Non-pigmented ciliary epithelial cell (primary cell): Measurements from ENCODE around the gene CPSF4.

Experiments
- DNase-seq: peaks from one replicate; pipeline ENCODE4 v3.0.0-alpha.2; 2010; ENCODE audit warnings: low read depth

Gene CPSF4

DNA sequence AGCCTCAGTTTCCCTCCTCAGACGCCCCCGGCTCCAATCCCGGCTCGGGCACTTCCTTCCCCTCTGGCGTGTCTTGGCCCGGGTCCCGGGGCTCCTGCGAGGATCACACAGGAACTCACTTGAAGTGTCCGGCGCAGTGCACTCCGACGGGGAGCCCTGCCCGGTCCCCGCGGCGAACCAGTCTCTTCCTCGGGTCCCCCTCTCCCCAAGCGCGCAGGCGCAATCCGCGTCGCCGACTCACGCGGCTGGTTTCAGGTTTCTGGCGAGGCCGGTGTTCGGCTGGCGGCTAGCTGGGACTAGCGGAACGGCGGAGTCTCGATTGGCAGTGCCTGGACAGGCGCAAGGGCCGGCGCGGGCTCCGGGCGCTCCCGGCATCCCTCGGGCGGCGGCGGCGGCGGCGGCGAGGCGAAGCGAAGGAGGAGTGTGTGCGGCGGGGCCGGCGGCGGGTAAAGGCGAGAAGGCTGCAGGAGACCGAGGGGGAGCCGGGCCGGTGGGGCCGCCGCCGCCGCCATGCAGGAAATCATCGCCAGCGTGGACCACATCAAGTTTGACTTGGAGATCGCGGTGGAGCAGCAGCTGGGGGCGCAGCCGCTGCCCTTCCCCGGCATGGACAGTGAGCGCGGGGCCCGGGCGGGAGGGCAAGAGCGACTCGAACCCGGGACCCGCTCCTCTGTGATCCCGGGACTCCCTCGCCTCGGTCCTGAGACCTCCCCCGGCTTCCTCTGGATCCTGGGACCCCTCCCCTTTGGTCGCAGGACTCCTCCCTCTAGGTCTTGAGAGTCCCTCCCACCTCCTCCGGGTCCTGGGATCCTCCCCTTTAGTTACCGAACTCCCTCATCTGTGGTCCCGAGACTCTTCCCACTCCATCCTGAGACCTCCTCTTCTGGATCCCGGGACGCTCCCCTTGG is at the start of gene CPSF4, which contains the start of gene PTCD1:
CPSF4 (plus strand) TSS at position 371 of the 908 bp plus-strand sequence; CDS start at position 511, 140 bp downstream.
PTCD1 (minus strand) TSS at position 226 of the 908 bp plus-strand sequence. CDS start 3,556 bp downstream, outside the sequence.
- peak; percentile 73 for DNase-seq

DNA sequence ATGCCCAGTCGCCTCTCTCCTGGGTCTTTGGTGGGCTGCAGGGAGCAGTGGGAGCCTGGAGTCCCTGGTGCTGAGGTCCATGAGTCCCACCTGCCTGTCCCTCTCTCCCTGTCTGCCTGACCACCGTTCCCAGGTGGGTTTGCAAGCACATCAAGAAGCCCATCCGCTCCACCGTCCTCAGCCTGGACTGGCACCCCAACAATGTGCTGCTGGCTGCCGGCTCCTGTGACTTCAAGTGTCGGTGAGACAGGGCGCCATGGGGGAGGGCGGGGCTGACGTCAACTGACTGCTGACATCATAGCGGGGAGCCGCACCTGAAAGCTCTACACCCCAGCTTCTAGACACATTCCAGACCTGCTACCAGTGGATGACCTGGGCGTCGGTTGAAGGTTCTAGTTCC is 49.0 kb upstream of the CPSF4 start:
- DNase-seq = no peak

GRCh38 chr7:99390941-99391602 is 47.7 kb upstream of the CPSF4 start:
- no peak for DNase-seq

DNA sequence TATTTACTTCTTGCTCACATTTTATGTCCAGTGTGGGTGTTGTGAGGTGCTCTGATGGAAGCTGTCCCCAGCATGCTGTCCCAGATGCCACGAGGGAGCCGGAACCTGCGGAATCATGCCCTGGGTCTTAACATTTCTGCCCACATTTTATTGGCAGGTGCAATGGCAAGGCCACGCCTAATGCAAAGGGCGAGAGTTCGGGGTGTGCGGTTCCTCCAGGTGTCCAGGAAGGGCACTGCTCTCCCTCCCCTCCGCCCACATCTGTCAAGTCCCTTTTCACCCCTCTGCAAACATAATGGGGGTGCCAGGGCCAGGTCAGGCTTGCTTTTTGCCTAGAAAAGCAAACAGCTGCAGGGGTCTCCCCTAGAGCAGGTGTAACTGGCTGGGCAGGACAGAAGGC is 46.7 kb upstream of the CPSF4 start:
- no peak for DNase-seq

DNA sequence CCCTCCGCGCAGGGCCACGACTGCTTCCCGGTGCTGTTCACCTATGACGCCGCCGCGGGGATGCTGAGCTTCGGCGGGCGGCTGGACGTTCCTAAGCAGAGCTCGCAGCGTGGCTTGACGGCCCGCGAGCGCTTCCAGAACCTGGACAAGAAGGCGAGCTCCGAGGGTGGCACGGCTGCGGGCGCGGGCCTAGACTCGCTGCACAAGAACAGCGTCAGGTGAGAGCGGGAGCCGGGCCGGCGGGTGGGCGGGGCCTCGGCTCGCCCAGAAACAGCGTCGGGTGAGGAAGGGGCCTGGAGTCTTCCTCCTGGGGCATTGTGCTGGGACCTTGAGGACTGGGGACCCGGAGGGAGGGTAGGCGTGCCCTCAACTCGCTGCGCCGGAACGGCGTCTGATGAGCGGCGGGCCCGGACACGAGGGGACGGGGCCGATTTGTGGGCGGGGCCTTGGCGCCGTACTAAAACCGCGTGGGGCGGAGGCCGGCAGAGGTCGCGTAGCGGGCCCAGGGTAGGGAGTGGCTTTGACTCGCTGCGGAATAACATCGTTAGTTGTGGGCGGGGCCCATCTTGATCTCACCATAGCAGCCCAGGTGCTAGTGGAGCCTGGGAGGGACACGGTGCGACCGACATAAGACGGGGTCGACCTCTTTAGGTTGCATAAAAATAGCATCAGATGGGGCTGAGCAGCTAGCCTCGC is 45.9 kb upstream of the CPSF4 start:
- no peak for DNase-seq

- no peak for DNase-seq
These were observed 45.2 kb upstream of the CPSF4 start for GRCh38 chr7:99393355-99394187.

- no peak for DNase-seq
These were observed 44.6 kb upstream of the CPSF4 start for GRCh38 chr7:99394188-99394502.

GRCh38 chr7:99395616-99396327 is 43.0 kb upstream of the CPSF4 start:
- DNase-seq = no peak

DNA sequence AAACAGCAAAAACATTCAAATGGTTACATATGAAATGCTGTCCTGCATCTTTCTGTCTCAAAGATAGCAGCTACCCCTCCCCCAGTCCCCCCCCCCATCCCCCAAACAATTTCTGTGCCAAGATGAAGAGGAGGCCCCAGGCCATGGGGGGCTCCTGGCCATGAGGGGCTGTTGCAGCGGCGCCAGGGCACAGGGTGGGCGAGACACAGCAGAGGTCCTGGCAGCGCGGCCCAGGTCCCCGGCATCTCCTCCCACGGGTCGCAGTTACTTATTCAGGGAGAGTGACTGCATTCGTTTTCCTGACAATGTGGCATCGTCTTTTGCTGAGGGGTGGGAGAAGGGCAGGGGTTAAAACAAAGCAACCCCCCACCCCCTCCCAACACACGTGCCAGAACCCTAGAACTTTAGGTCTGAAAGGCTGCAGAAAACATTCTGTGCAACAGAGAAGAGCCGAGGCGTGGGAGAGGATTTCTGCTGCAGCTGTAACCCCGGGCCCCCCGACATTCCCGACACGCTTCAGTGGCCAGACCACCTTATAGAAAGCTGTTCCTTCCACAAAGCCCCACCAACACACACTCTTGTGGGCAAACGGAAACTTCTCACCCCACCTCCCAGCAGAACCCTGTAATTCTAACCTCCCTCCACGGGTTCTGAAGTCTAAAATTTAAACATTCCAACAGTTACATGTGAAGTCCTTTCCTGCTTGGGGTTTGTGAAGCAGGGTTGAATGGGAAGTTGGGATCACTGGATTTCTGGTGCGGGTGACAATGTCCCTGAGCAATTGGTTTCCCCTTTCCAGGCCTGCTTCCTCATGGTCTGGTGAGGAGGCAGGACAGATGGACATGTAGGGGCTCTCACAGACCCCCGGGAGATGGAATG is 42.1 kb upstream of the CPSF4 start:
- no peak for DNase-seq

DNA sequence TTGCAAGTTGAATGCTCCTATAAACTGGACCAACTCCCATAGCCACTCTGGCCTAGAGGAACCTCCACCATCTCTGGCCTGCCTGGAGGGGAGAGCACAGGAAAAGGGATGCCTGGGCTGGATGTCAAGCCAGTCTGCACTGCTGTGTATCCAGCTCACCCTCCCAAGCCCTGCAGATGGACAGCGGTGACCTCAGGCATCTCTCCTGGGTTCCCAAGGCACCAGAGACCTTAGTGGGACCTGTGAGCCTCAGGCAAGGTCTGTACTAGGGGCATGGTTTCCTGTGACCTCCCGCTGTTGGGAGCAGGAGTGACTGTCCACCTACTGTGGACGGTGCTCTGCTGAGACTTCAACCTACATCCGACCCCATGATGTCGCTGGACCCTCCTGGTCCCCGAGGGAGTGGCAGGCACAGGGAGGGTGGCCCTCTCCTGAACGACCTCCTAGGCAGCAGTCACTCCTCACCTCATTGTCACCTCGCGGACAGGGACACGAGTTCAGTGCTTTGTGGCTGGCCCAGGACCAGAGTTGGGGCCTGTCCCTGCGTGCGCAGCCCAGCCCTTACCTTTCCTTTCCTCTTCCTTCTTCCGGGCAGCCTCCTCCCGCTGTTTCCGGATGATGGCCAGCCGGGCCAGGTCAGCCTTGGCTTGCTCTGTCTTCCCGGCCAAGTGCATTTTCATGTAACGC is 41.3 kb upstream of the CPSF4 start:
- DNase-seq = no peak

DNA sequence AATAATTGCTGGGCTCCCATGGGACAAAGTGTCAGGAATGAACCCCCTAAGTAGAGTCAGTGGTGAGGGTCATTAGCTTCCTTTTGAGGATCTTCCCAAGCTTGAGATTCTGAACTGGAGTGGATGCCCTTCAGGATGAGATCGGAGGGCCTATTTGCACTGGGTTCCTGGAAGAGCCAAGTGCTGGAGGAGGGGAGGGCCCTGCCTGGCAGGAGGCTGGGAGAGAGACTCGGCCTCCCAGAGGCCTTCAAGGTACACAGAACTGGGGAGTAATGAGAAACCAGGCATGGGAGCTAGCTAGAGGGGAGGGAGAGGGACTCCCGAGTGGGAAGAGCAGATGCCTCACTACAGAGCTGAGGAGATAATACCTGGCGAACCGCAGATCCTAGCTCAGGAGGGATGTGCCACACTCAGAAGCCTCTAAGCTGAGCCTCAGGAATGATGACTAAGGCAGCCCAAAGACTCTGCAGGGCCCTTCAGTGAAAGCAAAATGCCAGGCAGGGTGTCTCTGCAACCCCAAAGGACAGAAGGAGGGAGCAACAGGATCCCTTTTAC is 39.8 kb upstream of the CPSF4 start:
- no peak for DNase-seq

DNA sequence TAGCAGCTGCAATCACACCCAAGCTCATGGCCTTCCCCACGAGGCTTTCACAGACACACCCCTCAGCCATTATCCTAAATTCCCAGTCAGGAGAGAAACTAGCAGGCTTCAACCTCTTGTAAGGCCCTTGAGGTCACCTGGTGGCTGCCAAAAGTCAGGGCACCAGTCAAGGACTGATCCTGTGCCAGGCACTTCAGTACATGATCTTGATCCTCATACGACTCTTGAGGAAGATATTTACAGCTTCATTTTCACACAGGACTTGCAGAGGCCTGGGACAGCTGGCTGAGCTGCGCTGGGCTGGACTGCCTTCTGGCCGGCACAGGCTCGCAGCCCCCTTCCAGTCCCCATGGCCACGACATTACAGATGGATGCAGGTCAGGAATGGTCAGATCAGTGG is 39.1 kb upstream of the CPSF4 start:
- no peak for DNase-seq

DNA sequence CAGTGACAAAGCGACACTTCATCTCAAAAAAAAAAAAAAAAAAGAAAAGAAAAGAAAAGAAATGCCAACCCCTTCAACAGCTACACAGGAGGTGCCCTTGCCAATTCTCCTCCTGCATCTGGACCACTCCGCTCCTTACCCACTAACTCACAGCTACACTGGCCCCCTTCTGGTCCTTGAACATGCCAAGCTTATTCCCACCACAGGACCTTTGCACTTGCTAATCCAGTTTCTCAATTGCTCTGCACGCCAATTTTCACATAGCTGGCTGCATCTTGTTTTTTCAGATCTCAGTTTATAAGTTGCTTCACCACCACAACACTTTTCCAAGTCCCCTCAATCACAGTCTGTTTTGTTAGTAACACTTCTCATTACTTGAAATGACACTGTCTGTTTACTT is 35.9 kb upstream of the CPSF4 start:
- DNase-seq = no peak

GRCh38 chr7:99403764-99404163 is 35.0 kb upstream of the CPSF4 start:
- no peak for DNase-seq

DNA sequence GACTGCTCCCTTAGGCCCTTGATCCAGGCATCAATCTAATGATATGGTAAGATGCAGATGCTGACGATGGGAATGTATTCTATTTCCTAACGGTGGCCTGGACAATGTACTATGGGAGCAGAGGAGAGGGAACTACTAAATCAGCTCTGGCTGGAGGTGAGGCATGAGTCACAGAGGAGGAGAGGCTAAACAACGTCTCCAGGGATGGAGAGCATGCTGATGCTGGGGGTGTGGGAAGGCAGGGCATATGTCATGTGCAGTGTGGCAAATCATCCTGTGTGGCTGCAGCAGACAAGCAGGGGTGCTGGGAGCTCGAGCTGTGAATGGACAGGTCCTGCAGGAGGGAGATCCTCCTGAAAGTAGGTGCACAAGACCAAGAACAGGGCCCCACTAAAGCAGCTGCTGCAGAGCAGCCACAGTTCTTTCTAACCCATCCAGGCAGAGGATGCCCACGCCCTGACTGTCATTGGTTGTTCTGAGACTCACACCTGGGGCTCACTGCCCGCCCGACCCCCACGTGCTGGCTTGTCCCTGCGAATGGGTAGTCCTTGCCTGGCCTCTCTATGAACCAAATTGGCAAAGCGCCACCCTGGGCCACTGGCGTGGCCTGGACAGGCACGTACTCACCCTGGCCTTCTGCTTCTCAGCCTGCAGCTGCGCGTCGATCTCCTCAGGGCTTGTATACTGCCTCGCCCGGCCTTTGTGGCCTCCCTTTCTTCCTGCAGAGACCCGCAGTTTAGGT is 34.3 kb upstream of the CPSF4 start:
- no peak for DNase-seq

DNA sequence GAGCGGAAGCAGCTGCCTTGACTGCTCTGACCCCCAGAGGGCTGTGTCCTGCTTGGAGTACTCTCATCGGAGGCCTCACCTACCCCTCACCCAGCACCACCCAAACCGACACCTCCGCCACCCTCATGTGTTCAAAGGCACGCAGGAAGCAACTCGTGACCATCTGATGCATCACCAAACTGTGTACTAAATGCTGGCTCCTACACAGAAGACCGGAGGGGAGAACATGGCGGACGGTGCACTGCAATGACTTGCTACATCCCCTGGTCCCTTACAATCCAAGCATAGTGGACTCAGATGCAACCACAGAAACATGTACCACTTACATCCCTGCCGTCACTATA is 33.8 kb upstream of the CPSF4 start:
- DNase-seq = no peak

GRCh38 chr7:99406557-99406956 is 32.2 kb upstream of the CPSF4 start:
- no peak for DNase-seq

DNA sequence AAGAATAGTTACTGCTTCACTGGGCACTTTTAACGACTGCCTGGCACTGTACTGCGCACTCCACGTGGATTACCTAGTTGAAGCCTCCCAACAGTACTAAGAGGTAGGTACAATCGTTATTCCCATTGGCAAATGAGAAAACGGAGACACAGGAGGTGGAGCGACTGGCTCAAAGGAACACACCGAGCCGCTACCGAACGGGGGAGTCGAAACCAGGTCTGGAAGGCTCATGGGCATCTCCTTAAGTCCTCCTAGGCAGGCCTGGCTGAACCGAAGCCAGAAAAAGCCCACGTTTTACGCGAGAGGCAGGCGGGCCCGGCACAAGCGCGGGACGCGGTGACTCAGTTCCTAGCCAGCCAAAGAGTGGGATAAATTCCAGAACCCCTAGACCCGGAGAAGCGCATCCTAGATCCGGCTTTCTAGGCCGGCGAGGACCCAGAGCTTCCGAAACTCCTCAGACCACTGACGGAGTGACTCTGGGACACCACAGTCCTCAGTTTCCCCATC is 30.8 kb upstream of the CPSF4 start:
- DNase-seq = peak; percentile 40
